Myometrial cell (primary cell): ENCODE data around the gene KCNJ9. TPM values are rescaled to one million over a fixed set of nuclear protein-coding genes. Genes with fewer than 3 reads are reported as not detected.

Experiments used
- total RNA-seq: library from RNA; depleted of rRNA; stranded (reverse); fragments of >200 nt; gene quantifications from 2 replicates; pipeline ENCODE4 v1.2.3, GENCODE V29; 2015

KCNJ9 gene
- 0.71 TPM in 1 of 2 replicates, not detected in the other for total RNA-seq

DNA sequence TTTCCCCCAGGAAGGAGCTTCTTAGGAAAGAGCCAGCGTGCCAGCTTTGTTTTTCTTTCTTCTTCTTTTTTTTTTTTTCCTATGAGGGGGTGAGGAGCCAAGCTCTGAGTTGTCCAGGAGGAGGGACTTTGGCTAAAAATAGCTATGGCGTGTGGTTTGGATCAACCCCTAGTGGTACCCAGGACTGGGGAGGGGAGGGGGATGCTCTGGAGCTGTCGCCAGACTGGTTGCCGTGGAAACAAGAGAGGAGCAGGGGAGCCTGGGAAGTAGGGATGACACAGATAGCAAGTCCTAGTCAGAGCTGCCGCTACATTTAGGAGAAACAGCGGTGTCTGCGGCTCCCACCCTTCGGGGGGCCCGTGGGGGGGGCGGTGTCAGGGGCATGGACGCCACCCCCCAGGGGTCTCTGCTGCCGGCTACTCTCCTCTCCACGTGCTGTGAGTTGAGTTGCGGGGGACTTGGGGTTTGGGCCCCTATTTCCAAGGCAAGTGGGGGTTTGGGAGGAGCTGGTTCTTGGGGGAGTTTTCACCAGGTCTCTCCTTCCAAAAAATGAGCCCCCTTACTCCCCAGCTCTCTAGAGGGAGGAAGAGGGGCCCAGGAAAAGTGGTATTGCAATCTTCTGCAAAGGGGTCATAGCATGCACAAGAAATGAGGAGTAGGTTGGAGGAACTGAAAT, at the start of gene KCNJ9:
Gene KCNJ9 (plus strand): TSS at position 278 of the 676 bp plus-strand sequence. CDS start 2,493 bp downstream, outside the sequence.

DNA sequence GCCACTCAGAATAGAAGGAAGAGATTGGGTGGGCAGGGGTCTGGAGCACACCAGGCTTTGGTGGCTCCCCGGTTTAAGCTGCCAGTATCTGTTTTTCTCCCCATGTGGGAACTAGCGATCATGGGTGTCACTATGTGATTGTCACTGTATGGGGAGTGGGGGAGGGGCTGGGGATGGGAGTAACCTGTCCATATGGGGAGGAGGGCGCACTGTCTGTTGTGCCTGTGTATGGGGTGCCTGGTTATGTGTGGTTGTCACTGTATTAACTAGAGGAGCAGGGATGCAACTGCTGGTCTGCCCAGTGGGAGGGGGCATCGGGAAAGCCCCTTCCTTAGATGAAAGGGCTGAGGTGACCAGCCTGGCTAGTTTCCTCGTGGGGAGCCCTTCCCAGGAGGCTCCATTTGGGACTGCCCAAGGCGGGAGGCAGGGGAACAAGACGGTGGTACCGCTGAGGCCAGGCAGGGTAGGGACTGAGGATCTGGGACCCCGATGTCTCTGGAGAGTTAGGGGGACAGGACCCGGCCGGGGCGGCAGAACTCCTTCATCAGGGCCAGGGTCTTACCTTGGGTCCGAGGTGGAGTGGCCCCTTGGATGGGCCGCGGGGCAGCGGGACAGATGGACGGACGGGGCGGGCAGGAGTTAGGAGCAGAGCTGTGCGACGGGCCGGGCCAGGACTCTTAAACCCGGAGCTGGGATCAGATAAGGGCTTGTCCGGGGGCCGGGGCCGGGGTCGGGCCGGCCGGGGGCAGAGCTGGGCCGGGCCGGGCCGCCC, 11.7 kb upstream of the KCNJ9 start, which contains the start of gene KCNJ10:
Gene KCNJ10 (minus strand): TSS at position 701 of the 772 bp plus-strand sequence. CDS start 27,628 bp downstream, outside the sequence.

GRCh38 chr1:160097911-160098851, 16.8 kb downstream of the KCNJ9 start, which contains the start of gene IGSF8:
TSS of gene IGSF8 (minus strand) at chr1:160098619. CDS start at chr1:160098472, 147 bp downstream.

DNA sequence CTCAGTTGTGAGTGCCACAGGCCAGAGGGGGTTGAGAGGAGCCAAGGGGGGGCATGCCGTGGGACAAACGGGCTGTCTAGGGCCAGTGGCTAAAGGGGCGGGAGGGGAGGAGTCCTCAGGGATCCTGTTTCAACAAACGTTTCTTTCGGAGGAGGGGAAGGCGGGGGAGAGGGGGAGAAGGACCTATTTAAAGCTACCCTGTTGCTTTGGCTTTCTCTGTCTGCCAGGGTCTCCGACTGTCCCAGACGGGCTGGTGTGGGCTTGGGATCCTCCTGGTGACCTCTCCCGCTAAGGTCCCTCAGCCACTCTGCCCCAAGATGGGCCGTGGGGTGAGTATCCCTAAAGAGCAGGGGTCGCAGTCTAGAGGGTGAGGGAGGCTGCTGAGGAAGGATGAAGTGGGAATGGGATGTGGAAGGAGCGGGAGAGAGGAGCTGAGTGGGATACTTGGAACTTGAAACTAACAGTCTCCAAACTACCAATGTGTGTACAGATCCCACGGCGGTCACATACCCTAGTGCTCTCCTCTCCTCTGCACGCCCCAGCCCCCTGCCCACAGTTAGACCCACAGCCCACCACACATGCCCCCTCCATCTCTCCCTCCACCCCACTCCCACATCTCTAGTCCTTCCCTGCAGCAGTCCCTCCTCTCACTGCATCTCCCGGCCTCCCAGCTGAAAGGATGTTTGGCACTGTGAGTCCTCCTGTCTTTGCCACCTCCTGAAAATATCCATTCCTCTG, 34.4 kb downstream of the KCNJ9 start, which contains the start of gene ATP1A2:
Gene ATP1A2 (plus strand): TSS at position 215 of the 738 bp plus-strand sequence. CDS start 103 bp downstream, at position 318.

Other genes with a start within 250 kb of the KCNJ9 start
- not detected in 2 replicates for gene VSIG8, start 218.9 kb upstream of the KCNJ9 start, total RNA-seq
- gene CFAP45, start 181.4 kb upstream of the KCNJ9 start, total RNA-seq = 1.2 TPM in 1 of 2 replicates, not detected in the other
- 555 and 578 TPM in 2 replicates for gene TAGLN2, start 156.0 kb upstream of the KCNJ9 start, total RNA-seq
- gene IGSF9, start 135.9 kb upstream of the KCNJ9 start, total RNA-seq = not detected in 2 replicates
- not detected in 2 replicates for gene SLAMF9, start 127.3 kb upstream of the KCNJ9 start, total RNA-seq
- gene PIGM, start 49.5 kb upstream of the KCNJ9 start, total RNA-seq = 1.7 and 2.7 TPM in 2 replicates
- not detected in 2 replicates for gene KCNJ10, start 11.4 kb upstream of the KCNJ9 start, total RNA-seq
- gene IGSF8, start 17.1 kb downstream of the KCNJ9 start, total RNA-seq = 15.6 and 17.9 TPM in 2 replicates
- gene ATP1A2, start 34.2 kb downstream of the KCNJ9 start, total RNA-seq = not detected in 2 replicates
- gene ATP1A4, start 70.1 kb downstream of the KCNJ9 start, total RNA-seq = not detected in 2 replicates
- gene CASQ1, start 109.0 kb downstream of the KCNJ9 start, total RNA-seq = not detected in 2 replicates
- 77.8 and 102 TPM in 2 replicates for gene PEA15, start 123.8 kb downstream of the KCNJ9 start, total RNA-seq
- gene DCAF8, start 181.0 kb downstream of the KCNJ9 start, total RNA-seq = 43.0 and 45.9 TPM in 2 replicates
- gene PEX19, start 203.6 kb downstream of the KCNJ9 start, total RNA-seq = 44.1 and 111 TPM in 2 replicates